Endothelial cell of umbilical vein (primary cell): ENCODE data around the gene MOK. TPM values are rescaled to one million over a fixed set of nuclear protein-coding genes. Genes with fewer than 3 reads are reported as not detected.

Experiments used
- BruUV-seq: library from RNA; stranded (reverse); fragments of 400-500 nt; replicated peaks from 2 replicates; lab custom pipeline; 2021; lab: Mats Ljungman, UMichigan
- CTCF ChIA-PET: fragments of 300-600, 350-600 bp; sonication (Branson Sonifier 250); formaldehyde crosslinking; loops from one replicate; lab custom pipeline; 2021; ENCODE audit warnings: antibody characterized with exemption, inconsistent platforms; lab: Charles Lee
- POLR2A ChIA-PET: fragments of 300-600, 350-600 bp; sonication (Branson Sonifier 250); formaldehyde crosslinking; loops from one replicate; lab custom pipeline; 2021; ENCODE audit warnings: antibody characterized with exemption, inconsistent platforms; lab: Charles Lee
- DNase-seq: peaks from one replicate; pipeline ENCODE4 v3.0.0-alpha.2; 2011; ENCODE audit warnings: low read depth, low spot score
- FAIRE-seq: peaks from 2 replicates; lab custom pipeline; 2011; peaks lifted over from hg19 to GRCh38; lab: Jason Lieb, UNC
- H2AFZ ChIP-seq: 2 replicates; pipeline ENCODE4 v1.6.0; 2012; ENCODE audit warnings: low read depth, low read length, control low read depth, inconsistent platforms
- H3K27ac ChIP-seq: 2 replicates; pipeline ENCODE4 v1.5.1; 2011; ENCODE audit warnings: low read depth, mild to moderate bottlenecking, control low read depth, low read length, moderate library complexity; ENCODE audit not compliant: insufficient read depth
- H3K27me3 ChIP-seq, 2 experiments: 2 replicates each; pipeline versions ENCODE4 v1.6.0 to v1.6.1; 2011; ENCODE audit warnings: low read length in 2 of 2, mixed read lengths in 1 of 2; ENCODE audit not compliant: control insufficient read depth in 2 of 2, insufficient read depth in 2 of 2
- H3K36me3 ChIP-seq, 2 experiments: 2 replicates in 1 of 2; 3 replicates in 1 of 2; pipeline ENCODE4 v1.5.1; 2011; ENCODE audit warnings: low read length in 2 of 2, mild to moderate bottlenecking in 1 of 2, moderate library complexity in 1 of 2; ENCODE audit not compliant: control insufficient read depth in 2 of 2, insufficient read depth in 2 of 2; ENCODE audit errors: extremely low read depth in 1 of 2
- H3K4me1 ChIP-seq: 3 replicates; pipeline ENCODE4 v1.5.1; 2011; ENCODE audit warnings: mild to moderate bottlenecking, low read length; ENCODE audit not compliant: control insufficient read depth, insufficient read depth; ENCODE audit errors: extremely low read depth
- H3K4me2 ChIP-seq: 2 replicates; pipeline ENCODE4 v1.6.1; 2011; ENCODE audit warnings: low read length, control low read depth, mixed read lengths; ENCODE audit not compliant: insufficient read depth
- H3K4me3 ChIP-seq, 3 experiments: fragments of 200-600 bp in 1 of 3; sonication (generic), shearing (Covaris generic) in 1 of 3; replicated peaks in 1 of 3; 2 replicates each; pipeline ENCODE4 v1.5.1; 2011 to 2016; ENCODE audit warnings: control low read depth in 3 of 3, low read length in 3 of 3, mild to moderate bottlenecking in 2 of 3, inconsistent platforms in 1 of 3, low read depth in 1 of 3, moderate library complexity in 1 of 3; ENCODE audit not compliant: insufficient read depth in 1 of 3
- H3K79me2 ChIP-seq: 2 replicates; pipeline ENCODE4 v1.6.0; 2012; ENCODE audit warnings: low read length, inconsistent platforms; ENCODE audit not compliant: control insufficient read depth, insufficient read depth
- H3K9ac ChIP-seq: replicated peaks from 2 replicates; pipeline ENCODE3; 2011; ENCODE audit warnings: low read length, control low read depth; ENCODE audit not compliant: insufficient read depth; ENCODE audit errors: extremely low read depth
- H3K9me1 ChIP-seq: replicated peaks from 3 replicates; pipeline ENCODE4 v1.6.0; 2011; ENCODE audit warnings: mild to moderate bottlenecking, low read length; ENCODE audit not compliant: control insufficient read depth, insufficient read depth; ENCODE audit errors: extremely low read depth
- H3K9me3 ChIP-seq: replicated peaks from 2 replicates; pipeline ENCODE4 v1.5.1; 2012; ENCODE audit warnings: low read length, inconsistent platforms; ENCODE audit not compliant: control insufficient read depth, insufficient read depth
- H4K20me1 ChIP-seq: replicated peaks from 2 replicates; pipeline ENCODE3; 2011; ENCODE audit warnings: mild to moderate bottlenecking, low read length; ENCODE audit not compliant: control insufficient read depth, insufficient read depth; ENCODE audit errors: extremely low read depth
- EZH2 ChIP-seq: IDR thresholded peaks from 2 replicates; pipeline ENCODE4 v1.6.1; 2012; ENCODE audit warnings: borderline replicate concordance, low read depth, mild to moderate bottlenecking, moderate library complexity, low read length, inconsistent platforms; ENCODE audit not compliant: severe bottlenecking
- FOS ChIP-seq: IDR thresholded peaks from 2 replicates; pipeline ENCODE4 v1.6.1; 2011; ENCODE audit warnings: mild to moderate bottlenecking, low read length, moderate library complexity, borderline replicate concordance; ENCODE audit not compliant: insufficient read depth
- GATA2 ChIP-seq: IDR thresholded peaks from 2 replicates; pipeline ENCODE4 v1.7.0; 2011; ENCODE audit warnings: low read depth, mild to moderate bottlenecking, moderate library complexity, mixed read lengths, low read length; ENCODE audit not compliant: insufficient read length, insufficient read depth
- JUN ChIP-seq: IDR thresholded peaks from 2 replicates; pipeline ENCODE4 v1.6.1; 2011; ENCODE audit warnings: borderline replicate concordance, low read depth; ENCODE audit not compliant: insufficient read length, insufficient read depth
- MYC ChIP-seq: IDR thresholded peaks from one replicate; pipeline ENCODE4 v1.6.1; 2011; ENCODE audit warnings: mild to moderate bottlenecking, low read depth, low read length
- POLR2A ChIP-seq: IDR thresholded peaks from 2 replicates; pipeline ENCODE4 v1.6.1; 2012; ENCODE audit warnings: low read depth, mild to moderate bottlenecking, control low read depth, low read length
- POLR2AphosphoS5 ChIP-seq: IDR thresholded peaks from 2 replicates; pipeline ENCODE4 v1.6.1; 2012; ENCODE audit warnings: low read depth, mild to moderate bottlenecking, control low read depth, low read length, moderate library complexity; ENCODE audit not compliant: insufficient read depth
- dilution Hi-C: fragments of 300-500 bp; cut with MboI; formaldehyde crosslinking; loops from one replicate; pipeline ENCODE4 v1.15.0; 2019; ENCODE audit warnings: low sequenced_read_pairs; ENCODE audit not compliant: extremely low pct_ligation_motif_present
- intact Hi-C: fragments of 100-400 bp; cut with micrococcal nuclease; formaldehyde crosslinking; loops from one replicate; pipeline ENCODE4 v1.10.0; 2022
- polyA plus RNA-seq, 4 experiments: library from polyadenylated mRNA; depleted of rRNA in 3 of 4; stranded (reverse) in 3 of 4; unstranded in 1 of 4; fragments of >200 nt; gene quantifications; 2 replicates each; pipeline versions ENCODE4 v1.2.1 to v1.2.3, GENCODE V29; 2011 to 2012; ENCODE audit warnings: missing spikeins in 1 of 4
- total RNA-seq: library from RNA; stranded (reverse); gene quantifications from 2 replicates; pipeline ENCODE4 v1.2.3, GENCODE V29; 2021
- TF ChIP-seq, protein P1 (sequence below): IDR thresholded peaks from 2 replicates; pipeline ENCODE4 v1.6.1; 2011; ENCODE audit not compliant: insufficient read depth, insufficient read length
- TF ChIP-seq, protein P2 (sequence below), 2 donors: IDR thresholded peaks; 1 replicate in 1 of 2; 2 replicates in 1 of 2; pipeline ENCODE4 v1.5.1; 2011; ENCODE audit warnings: low read length in 2 of 2, mild to moderate bottlenecking in 2 of 2, moderate library complexity in 2 of 2, control low read depth in 1 of 2, inconsistent platforms in 1 of 2, low read depth in 1 of 2; ENCODE audit not compliant: insufficient read depth in 1 of 2; ENCODE audit errors: extremely low read depth in 1 of 2

MOK gene
- total and polyA plus RNA-seq, 2 donors (not counting 3 experiments of a cell fraction or from before 2014, with no cell fraction given), result 6.1 to 8.6 TPM

DNA sequence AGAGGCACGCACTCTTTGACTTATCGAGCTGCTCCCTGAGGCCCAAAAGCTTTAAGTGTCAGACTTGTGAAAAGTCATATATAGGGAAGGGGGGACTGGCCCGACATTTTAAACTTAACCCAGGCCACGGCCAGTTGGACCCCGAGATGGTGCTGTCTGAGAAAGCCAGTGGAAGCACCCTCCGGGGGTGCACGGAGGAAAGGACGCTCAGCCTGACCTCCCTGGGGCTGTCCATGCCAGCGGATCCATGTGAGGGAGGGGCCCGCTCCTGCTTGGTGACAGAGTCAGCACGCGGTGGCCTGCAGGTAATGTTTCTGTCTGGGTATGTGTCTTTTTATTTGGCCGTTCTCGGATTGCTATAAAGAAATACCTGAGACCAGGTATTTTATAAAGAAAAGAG lies 21.6 kb upstream of the MOK start:
- Histone ChIP-seq H2AFZ (no peak overlapping the region), H3K9me1 (no peaks in the 10 kb centered on the region), H3K4me3 (no peak overlapping the region), H3K9me3 (no peaks in the 10 kb centered on the region), H4K20me1 (no peaks in the 10 kb centered on the region), H3K9ac (no peak overlapping the region), H3K27ac (no peak overlapping the region), H3K36me3 (peaks cover 0 to 3% of the 10 kb centered on the region in 2 experiments), H3K79me2 (no peaks in the 10 kb centered on the region), H3K27me3 (no peaks in the 10 kb centered on the region), H3K4me1 (no peaks in the 10 kb centered on the region), H3K4me2 (no peak overlapping the region)
- intact Hi-C loops (no loop called here), dilution Hi-C loops (no loop called here)
- FAIRE-seq, result no peak
- DNase-seq, result no peak
- TF ChIP-seq JUN, result no peak
- TF ChIP-seq, protein P1, sequence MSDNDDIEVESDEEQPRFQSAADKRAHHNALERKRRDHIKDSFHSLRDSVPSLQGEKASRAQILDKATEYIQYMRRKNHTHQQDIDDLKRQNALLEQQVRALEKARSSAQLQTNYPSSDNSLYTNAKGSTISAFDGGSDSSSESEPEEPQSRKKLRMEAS, result no peak
- no peak for TF ChIP-seq EZH2
- TF ChIP-seq GATA2, result no peak
- no peak for TF ChIP-seq POLR2A
- no peak for TF ChIP-seq MYC
- no peak for TF ChIP-seq FOS
- BruUV-seq, result no TSS peak
- ChIA-PET CTCF (no interaction called here), POLR2A (no interaction called here)

DNA sequence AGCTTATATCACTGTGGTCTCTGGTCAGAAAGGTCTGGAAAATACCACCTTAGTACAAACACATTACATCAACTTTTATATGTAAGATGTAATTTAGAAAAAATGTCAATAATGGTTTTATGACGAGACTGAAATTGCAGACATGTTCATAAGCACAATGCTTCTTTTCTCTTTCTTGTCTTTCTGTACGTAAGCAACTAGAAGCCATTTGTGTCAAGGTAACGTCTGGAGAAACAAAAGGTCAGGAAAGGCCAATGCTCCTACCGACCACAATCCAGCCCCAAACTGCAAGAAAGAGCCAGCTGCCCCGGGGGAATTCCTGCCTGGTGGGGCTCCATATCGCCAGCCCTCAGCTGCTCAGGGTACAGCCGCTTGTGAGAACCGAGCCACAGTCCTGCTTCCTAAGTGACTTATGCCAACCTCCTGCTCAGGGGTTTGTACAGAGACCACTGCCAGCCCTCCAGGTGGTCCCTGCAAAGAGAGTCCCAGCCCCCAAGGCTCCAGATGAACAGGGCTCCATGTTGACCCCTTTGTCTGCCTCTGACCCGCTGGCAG lies 20.9 kb upstream of the MOK start:
- Histone ChIP-seq H3K79me2 (no peaks in the 10 kb centered on the region), H3K4me1 (no peaks in the 10 kb centered on the region), H3K9me1 (no peaks in the 10 kb centered on the region), H3K9ac (no peak overlapping the region), H3K27ac (no peak overlapping the region), H2AFZ (no peak overlapping the region), H3K4me2 (no peak overlapping the region), H3K27me3 (no peaks in the 10 kb centered on the region), H3K36me3 (peaks cover 0 to 3% of the 10 kb centered on the region in 2 experiments), H3K9me3 (no peaks in the 10 kb centered on the region), H4K20me1 (no peaks in the 10 kb centered on the region), H3K4me3 (no peak overlapping the region)
- no TSS peak for BruUV-seq
- ChIA-PET CTCF (interaction anchor here (1.2 kb wide), 1 partner anchor 12 kb away, joined by 4 read pairs; no protein-coding TSS in a partner anchor), POLR2A (no interaction called here)
- FAIRE-seq, result no peak
- DNase-seq, result no peak
- intact Hi-C loops (no loop called here), dilution Hi-C loops (no loop called here)
- TF ChIP-seq GATA2 (no peak), POLR2A (no peak), MYC (no peak), FOS (no peak), POLR2AphosphoS5 (no peak), EZH2 (no peak), JUN (no peak)
- TF ChIP-seq, protein P2, sequence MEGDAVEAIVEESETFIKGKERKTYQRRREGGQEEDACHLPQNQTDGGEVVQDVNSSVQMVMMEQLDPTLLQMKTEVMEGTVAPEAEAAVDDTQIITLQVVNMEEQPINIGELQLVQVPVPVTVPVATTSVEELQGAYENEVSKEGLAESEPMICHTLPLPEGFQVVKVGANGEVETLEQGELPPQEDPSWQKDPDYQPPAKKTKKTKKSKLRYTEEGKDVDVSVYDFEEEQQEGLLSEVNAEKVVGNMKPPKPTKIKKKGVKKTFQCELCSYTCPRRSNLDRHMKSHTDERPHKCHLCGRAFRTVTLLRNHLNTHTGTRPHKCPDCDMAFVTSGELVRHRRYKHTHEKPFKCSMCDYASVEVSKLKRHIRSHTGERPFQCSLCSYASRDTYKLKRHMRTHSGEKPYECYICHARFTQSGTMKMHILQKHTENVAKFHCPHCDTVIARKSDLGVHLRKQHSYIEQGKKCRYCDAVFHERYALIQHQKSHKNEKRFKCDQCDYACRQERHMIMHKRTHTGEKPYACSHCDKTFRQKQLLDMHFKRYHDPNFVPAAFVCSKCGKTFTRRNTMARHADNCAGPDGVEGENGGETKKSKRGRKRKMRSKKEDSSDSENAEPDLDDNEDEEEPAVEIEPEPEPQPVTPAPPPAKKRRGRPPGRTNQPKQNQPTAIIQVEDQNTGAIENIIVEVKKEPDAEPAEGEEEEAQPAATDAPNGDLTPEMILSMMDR (IDR thresholded peaks at IDR 0.05; ENCODE audit: extremely low read depth in 1 of 2, insufficient read depth in 1 of 2, low read depth in 1 of 2, low read length in 2 of 2), result no peak
- TF ChIP-seq, protein P1, result no peak
